ENCODE results near the gene ADGRL2. TPM values are rescaled to one million over a fixed set of nuclear protein-coding genes. Genes with fewer than 3 reads are reported as not detected.

ADGRL2 gene
- total RNA-seq, 2 donors from 2014 or later = 7.4 to 10.5 TPM

GRCh38 chr1:81833722-81834121 lies 33.0 kb downstream of the ADGRL2 start:
- TF ChIP-seq CTCF (IDR thresholded peaks at IDR 0.05) = no peak
- no peaks in the 10 kb centered on the region for H3K9me3 ChIP-seq
- no peaks in the 10 kb centered on the region for H3K4me1 ChIP-seq
- no peak overlapping the region for H3K27ac ChIP-seq
- no peak overlapping the region for H3K9ac ChIP-seq (ENCODE audit: low read depth in 2 of 2, low read length in 2 of 2)
- DNase-seq = no peak
- H3K4me3 ChIP-seq = no peak overlapping the region
- H3K36me3 ChIP-seq = no peaks in the 10 kb centered on the region
- intact Hi-C loops (cut with DNase I) = no loop called here
- no peaks in the 10 kb centered on the region for H3K27me3 ChIP-seq

- intact Hi-C loops (cut with DNase I) = no loop called here
- no peak for DNase-seq
- no peaks in the 10 kb centered on the region for H3K27me3 ChIP-seq
- no peak overlapping the region for H3K9ac ChIP-seq (ENCODE audit: low read depth in 2 of 2, low read length in 2 of 2)
- no peaks in the 10 kb centered on the region for H3K9me3 ChIP-seq
- H3K27ac ChIP-seq = no peak overlapping the region
- TF ChIP-seq CTCF (IDR thresholded peaks at IDR 0.05) = no peak
- no peaks in the 10 kb centered on the region for H3K4me1 ChIP-seq
- H3K36me3 ChIP-seq = no peaks in the 10 kb centered on the region
- H3K4me3 ChIP-seq = no peak overlapping the region
These were observed 33.5 kb downstream of the ADGRL2 start for GRCh38 chr1:81834268-81834667.

- Histone ChIP-seq H3K4me3 (no peak overlapping the region), H3K9me3 (no peaks in the 10 kb centered on the region), H3K9ac (ENCODE audit: low read depth in 2 of 2, low read length in 2 of 2) (no peak overlapping the region), H3K4me1 (no peaks in the 10 kb centered on the region), H3K27ac (no peak overlapping the region), H3K27me3 (no peaks in the 10 kb centered on the region), H3K36me3 (no peaks in the 10 kb centered on the region)
- no peak for DNase-seq
- no peak for TF ChIP-seq CTCF (IDR thresholded peaks at IDR 0.05)
- intact Hi-C loops (cut with DNase I) = no loop called here
These were observed 34.4 kb downstream of the ADGRL2 start for GRCh38 chr1:81834921-81835698.

- Histone ChIP-seq H3K9ac (ENCODE audit: low read depth in 2 of 2, low read length in 2 of 2) (no peak overlapping the region), H3K36me3 (no peaks in the 10 kb centered on the region), H3K27ac (no peak overlapping the region), H3K9me3 (no peaks in the 10 kb centered on the region), H3K4me3 (no peak overlapping the region), H3K4me1 (no peaks in the 10 kb centered on the region), H3K27me3 (no peaks in the 10 kb centered on the region)
- no peak for DNase-seq
- TF ChIP-seq CTCF (IDR thresholded peaks at IDR 0.05) = no peak
- intact Hi-C loops (cut with DNase I) = no loop called here
These were observed 35.4 kb downstream of the ADGRL2 start for GRCh38 chr1:81836007-81836626.

GRCh38 chr1:81838600-81839218 lies 38.0 kb downstream of the ADGRL2 start:
- intact Hi-C loops (cut with DNase I) = no loop called here
- no peaks in the 10 kb centered on the region for H3K4me1 ChIP-seq
- H3K9me3 ChIP-seq = no peaks in the 10 kb centered on the region
- H3K27me3 ChIP-seq = no peaks in the 10 kb centered on the region
- no peak overlapping the region for H3K9ac ChIP-seq (ENCODE audit: low read depth in 2 of 2, low read length in 2 of 2)
- no peak for TF ChIP-seq CTCF (IDR thresholded peaks at IDR 0.05)
- no peak overlapping the region for H3K27ac ChIP-seq
- H3K4me3 ChIP-seq = no peak overlapping the region
- no peak for DNase-seq
- H3K36me3 ChIP-seq = no peaks in the 10 kb centered on the region

All from colonic mucosa (tissue), 4 donors.